Common myeloid progenitor, CD34-positive (primary cell): Measurements from ENCODE around the gene CD8A.

Experiments
- CTCF ChIA-PET: fragments of 350-600 bp; sonication (Branson Sonifier 250); formaldehyde crosslinking; loops from one replicate; lab custom pipeline; 2021; ENCODE audit warnings: antibody characterized with exemption; lab: Charles Lee
- POLR2A ChIA-PET: fragments of 350-600 bp; sonication (Branson Sonifier 250); formaldehyde crosslinking; loops from one replicate; lab custom pipeline; 2021; ENCODE audit warnings: antibody characterized with exemption; lab: Charles Lee
- DNase-seq, 3 donors: peaks; one replicate each; pipeline versions ENCODE4 v3.0.0 to v3.0.0-alpha.2; 2013
- H3K27ac ChIP-seq, 2 experiments: 1 replicate in 1 of 2; 2 replicates in 1 of 2; pipeline ENCODE4 v1.7.0; 2013; ENCODE audit warnings: inconsistent platforms in 2 of 2, low read length in 2 of 2, mild to moderate bottlenecking in 2 of 2, low read depth in 1 of 2, moderate library complexity in 1 of 2; ENCODE audit not compliant: severe bottlenecking in 2 of 2, insufficient read depth in 1 of 2, poor library complexity in 1 of 2
- H3K27me3 ChIP-seq, 5 experiments: replicated peaks in 2 of 5; 1 replicate in 3 of 5; 2 replicates in 2 of 5; pipeline versions ENCODE4 v1.6.1 to v1.7.0; 2013; ENCODE audit warnings: low read length in 4 of 5, mild to moderate bottlenecking in 2 of 5, moderate library complexity in 2 of 5, inconsistent platforms in 1 of 5; ENCODE audit not compliant: insufficient read depth in 5 of 5, control insufficient read depth in 4 of 5
- H3K36me3 ChIP-seq, 4 experiments: 1 replicate in 2 of 4; 2 replicates in 2 of 4; pipeline versions ENCODE4 v1.6.1 to v1.7.0; 2013; ENCODE audit warnings: low read length in 3 of 4, control low read depth in 1 of 4, mild to moderate bottlenecking in 1 of 4; ENCODE audit not compliant: control insufficient read depth in 4 of 4, insufficient read depth in 4 of 4
- H3K4me1 ChIP-seq, 4 experiments: 1 replicate in 3 of 4; 2 replicates in 1 of 4; pipeline versions ENCODE4 v1.6.1 to v1.7.1; 2013; ENCODE audit warnings: low read length in 3 of 4, mild to moderate bottlenecking in 3 of 4, control low read depth in 1 of 4, inconsistent platforms in 1 of 4, moderate library complexity in 1 of 4; ENCODE audit not compliant: control insufficient read depth in 4 of 4, insufficient read depth in 4 of 4; ENCODE audit errors: control extremely low read depth in 1 of 4
- H3K4me3 ChIP-seq, 7 experiments: 1 replicate in 4 of 7; 2 replicates in 3 of 7; pipeline versions ENCODE4 v1.5.1 to v1.7.0; 2013; ENCODE audit warnings: mild to moderate bottlenecking in 7 of 7, low read length in 6 of 7, moderate library complexity in 6 of 7, inconsistent platforms in 2 of 7, low read depth in 2 of 7, control low read depth in 1 of 7; ENCODE audit not compliant: insufficient read depth in 4 of 7, control insufficient read depth in 1 of 7; ENCODE audit errors: extremely low read depth in 1 of 7
- H3K9me3 ChIP-seq, 5 experiments: 1 replicate in 4 of 5; 2 replicates in 1 of 5; pipeline versions ENCODE4 v1.6.1 to v1.7.1; 2013; ENCODE audit warnings: low read length in 4 of 5, mild to moderate bottlenecking in 2 of 5, inconsistent platforms in 1 of 5, low read depth in 1 of 5, moderate library complexity in 1 of 5; ENCODE audit not compliant: control insufficient read depth in 4 of 5, insufficient read depth in 2 of 5; ENCODE audit errors: control extremely low read depth in 1 of 5
- WGBS: methylation state at CpG from one replicate; pipeline ENCODE4 v1.1.5; 2013; ENCODE audit not compliant: insufficient coverage; 5-methylcytosine and 5-hydroxymethylcytosine counted together

Gene CD8A

DNA sequence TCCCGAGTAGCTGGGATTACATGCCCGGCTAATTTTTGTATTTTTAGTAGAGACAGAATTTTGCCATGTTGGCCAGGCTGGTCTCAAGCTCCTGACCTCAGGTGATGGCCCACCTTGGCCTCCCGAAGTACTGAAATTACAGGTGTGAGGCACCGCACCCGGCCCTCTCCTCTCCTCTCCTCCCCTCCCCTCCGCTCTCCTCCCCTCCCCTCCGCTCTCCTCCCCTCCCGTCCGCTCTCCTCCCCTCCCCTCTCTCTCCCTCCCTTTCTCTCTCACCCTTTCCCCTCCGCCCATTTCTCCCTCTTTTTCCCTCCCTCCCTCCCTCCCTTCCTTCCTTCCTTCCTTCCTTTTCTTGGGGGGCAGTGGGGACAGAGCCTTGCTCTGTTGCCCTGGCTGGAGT lies 42.6 kb upstream of the CD8A start:
- Histone ChIP-seq H3K4me1 (peaks cover 0 to 6% (median 4%) of the 10 kb centered on the region in 4 experiments), H3K4me3 (no peak overlapping the region), H3K27ac (no peak overlapping the region), H3K36me3 (no peaks in the 10 kb centered on the region), H3K27me3 (no peaks in the 10 kb centered on the region), H3K9me3 (no peaks in the 10 kb centered on the region)
- ChIA-PET CTCF (no interaction called here), POLR2A (no interaction called here)
- no peak for DNase-seq
- no CpG with 5 or more reads among the region's 10 CpGs for WGBS

DNA sequence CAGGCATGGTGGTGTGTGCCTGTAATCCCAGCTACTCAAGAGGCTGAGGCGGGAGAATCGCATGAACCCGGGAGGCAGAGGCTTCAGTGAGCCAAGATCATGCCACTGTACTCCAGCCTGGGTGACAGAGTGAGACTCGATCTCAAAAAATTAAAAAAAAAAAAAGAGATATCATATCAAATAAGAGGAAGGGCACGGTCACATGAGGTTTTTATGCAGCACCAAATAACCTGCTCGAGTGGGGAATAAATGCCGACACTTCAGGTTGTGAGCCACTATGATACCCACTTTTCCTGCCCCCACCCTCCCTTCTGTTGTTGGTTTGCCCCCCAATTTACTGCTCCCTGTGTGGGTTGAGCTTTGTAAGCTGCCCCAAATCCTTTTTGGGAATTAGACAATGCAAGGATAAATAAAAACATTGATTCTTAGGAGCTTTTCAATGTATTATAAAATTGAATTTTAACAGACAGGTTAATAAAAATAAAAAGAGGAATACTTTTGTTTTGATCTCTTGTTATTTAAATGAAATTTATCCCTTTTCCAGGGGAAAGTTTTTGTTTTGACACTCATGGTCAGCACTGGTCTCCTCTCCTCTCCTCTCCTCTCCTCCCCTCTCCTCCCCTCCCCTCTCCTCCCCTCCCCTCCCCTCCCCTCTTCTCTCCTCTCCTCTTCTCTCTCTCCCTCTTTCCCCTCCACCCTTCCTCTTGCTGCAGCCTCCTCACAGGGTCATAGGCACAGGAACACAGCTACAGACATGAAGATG lies 41.8 kb upstream of the CD8A start:
- no peaks in the 10 kb centered on the region for H3K36me3 ChIP-seq
- WGBS, result 68% methylated on average over 5 of the region's 7 CpGs
- CTCF ChIA-PET, result no interaction called here
- H3K27ac ChIP-seq, result no peak overlapping the region
- H3K4me1 ChIP-seq, result peaks cover 0 to 6% (median under 1%) of the 10 kb centered on the region in 4 experiments
- H3K4me3 ChIP-seq, result no peak overlapping the region
- no peaks in the 10 kb centered on the region for H3K9me3 ChIP-seq
- DNase-seq, result no peak
- POLR2A ChIA-PET, result no interaction called here
- no peaks in the 10 kb centered on the region for H3K27me3 ChIP-seq

DNA sequence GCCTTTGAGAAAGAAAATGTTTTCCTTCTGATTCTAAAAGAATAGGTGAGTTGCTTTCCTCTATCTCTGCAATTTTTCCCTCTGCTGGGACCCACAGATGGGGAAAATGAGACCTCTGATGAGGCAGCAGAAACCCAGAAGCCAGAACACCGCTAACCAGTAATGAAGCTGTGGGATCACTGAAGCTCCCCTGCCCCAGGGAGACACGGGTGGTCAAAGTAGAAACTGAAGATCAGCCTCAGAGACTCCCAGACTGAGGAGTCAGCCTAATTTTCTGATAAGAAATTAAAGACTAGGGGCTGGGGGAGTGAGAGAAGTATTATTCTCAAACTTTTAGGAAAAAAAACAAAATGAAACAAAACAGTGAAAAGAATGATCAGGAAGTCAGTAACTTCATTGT lies 40.8 kb upstream of the CD8A start:
- Histone ChIP-seq H3K9me3 (no peaks in the 10 kb centered on the region), H3K36me3 (no peaks in the 10 kb centered on the region), H3K4me3 (no peak overlapping the region), H3K27ac (no peak overlapping the region), H3K4me1 (no peaks in the 10 kb centered on the region), H3K27me3 (no peaks in the 10 kb centered on the region)
- CTCF ChIA-PET, result no interaction called here
- 100% methylated on average over 1 of the region's 2 CpGs for WGBS
- DNase-seq, result no peak
- POLR2A ChIA-PET, result no interaction called here

DNA sequence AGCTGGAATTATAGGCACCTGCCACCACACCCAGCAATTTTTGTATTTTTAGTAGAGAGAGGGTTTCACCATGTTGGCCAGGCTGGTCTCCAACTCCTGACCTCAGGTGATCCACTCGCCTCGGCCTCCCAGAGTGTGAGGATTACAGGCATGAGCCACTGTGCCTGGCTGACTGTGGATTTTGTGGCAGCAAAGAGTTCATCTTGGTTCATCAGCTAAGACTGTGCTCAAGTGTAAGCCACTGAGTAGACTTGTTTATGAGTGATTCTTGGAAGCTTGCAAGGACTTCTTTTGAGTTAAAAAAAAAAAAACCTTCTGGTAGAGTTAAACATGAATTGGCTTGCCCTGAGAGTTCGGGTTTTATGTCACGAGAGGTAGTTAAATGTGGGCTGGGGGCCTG lies 36.2 kb upstream of the CD8A start:
- H3K27ac ChIP-seq, result no peak overlapping the region
- WGBS, result 98% methylated on average over 4 of the region's 4 CpGs
- H3K4me3 ChIP-seq, result no peak overlapping the region
- H3K36me3 ChIP-seq, result no peaks in the 10 kb centered on the region
- no peaks in the 10 kb centered on the region for H3K4me1 ChIP-seq
- ChIA-PET POLR2A (no interaction called here), CTCF (no interaction called here)
- H3K9me3 ChIP-seq, result peaks cover 0 to 5% (median 3%) of the 10 kb centered on the region in 5 experiments
- DNase-seq, result no peak
- H3K27me3 ChIP-seq, result peaks cover 0 to 2% (median 0%) of the 10 kb centered on the region in 5 experiments

DNA sequence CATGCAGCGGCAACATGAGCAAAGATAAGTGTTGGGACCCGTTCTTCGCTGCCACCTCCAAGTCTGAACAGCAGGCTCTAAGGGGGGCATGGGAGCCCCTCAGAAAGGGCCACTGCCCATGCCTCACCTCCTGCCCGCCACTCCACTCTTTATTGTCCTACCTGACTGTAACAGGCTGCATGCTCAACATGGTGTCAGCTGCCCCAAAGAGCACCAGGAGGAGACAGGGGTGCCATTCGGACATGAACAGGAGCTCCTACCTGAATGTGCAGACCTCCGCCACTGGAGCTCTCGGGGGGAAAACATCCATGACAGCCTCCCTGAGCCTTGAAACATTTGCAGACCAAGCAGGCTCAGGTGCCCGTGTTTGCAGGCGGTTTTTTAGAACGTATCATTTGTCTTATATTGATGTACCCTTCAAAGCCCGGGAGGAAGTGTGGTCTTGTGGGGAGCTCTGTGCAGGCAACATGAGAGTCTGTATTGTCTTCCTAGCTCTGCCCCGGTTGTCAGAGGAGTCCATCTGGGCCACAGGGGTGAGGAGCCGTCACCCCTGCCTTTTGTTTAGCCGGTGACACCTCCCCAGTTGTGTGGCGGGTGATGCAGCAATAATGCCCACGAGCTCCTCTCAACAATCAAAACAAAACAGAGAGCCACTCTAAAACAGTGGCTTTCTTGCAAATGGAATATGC lies 35.1 kb upstream of the CD8A start:
- H3K36me3 ChIP-seq, result no peaks in the 10 kb centered on the region
- WGBS, result 88% methylated on average over 11 of the region's 16 CpGs
- H3K4me1 ChIP-seq, result no peaks in the 10 kb centered on the region
- no peak overlapping the region for H3K4me3 ChIP-seq
- ChIA-PET CTCF (interaction anchor here (0.6 to 1.2 kb wide), 2 partner anchors 12 to 18 kb away, joined by 3 to 4 read pairs; no protein-coding TSS in a partner anchor), POLR2A (no interaction called here)
- DNase-seq, result peak in 1 of 3 donors; percentile 25
- peaks cover 0 to 2% (median 0%) of the 10 kb centered on the region in 5 experiments for H3K27me3 ChIP-seq
- no peak overlapping the region for H3K27ac ChIP-seq
- H3K9me3 ChIP-seq, result peaks cover 0 to 7% (median 3%) of the 10 kb centered on the region in 5 experiments

DNA sequence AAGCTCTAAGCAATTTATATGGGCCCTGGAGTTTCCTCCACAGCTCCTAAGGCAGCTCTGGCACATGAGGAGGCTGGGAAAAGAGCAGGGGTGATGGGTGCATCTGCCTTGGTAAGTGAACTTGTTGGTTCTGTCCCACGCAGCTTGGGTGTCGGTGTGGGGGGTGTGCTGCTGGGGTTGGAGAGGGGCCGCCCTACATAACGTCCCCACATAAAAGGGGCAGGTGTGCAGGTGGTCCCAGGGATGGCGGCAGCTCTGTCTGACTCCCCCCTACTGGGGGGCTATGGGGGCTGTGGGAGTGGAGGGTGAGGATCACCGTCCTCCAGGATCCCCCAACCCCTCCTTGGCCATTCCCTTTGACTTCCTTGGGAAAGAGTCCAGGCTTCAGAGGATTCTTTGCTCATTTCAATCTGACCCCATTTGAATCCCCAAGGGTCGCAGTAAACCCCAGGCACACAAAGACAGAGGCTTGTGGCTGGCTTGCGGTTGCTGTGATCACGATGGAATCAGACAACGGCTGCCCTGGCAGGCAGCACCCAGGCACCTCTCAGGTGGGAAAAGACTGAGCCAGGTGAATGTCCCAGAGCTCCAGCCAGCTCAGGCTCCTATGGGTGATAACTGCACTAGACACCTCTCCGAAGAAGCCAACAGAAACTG lies 34.5 kb upstream of the CD8A start:
- ChIA-PET POLR2A (no interaction called here), CTCF (interaction anchor here (0.6 to 1.2 kb wide), 2 partner anchors 11 to 17 kb away, joined by 3 to 4 read pairs; no protein-coding TSS in a partner anchor)
- 98% methylated on average over 6 of the region's 11 CpGs for WGBS
- Histone ChIP-seq H3K9me3 (peaks cover 0 to 7% (median 3%) of the 10 kb centered on the region in 5 experiments), H3K36me3 (no peaks in the 10 kb centered on the region), H3K4me3 (no peak overlapping the region), H3K4me1 (no peaks in the 10 kb centered on the region), H3K27me3 (peaks cover 0 to 2% (median 0%) of the 10 kb centered on the region in 5 experiments), H3K27ac (no peak overlapping the region)
- DNase-seq, result no peak
